Right renal cortex interstitium (tissue), 3 donors: Measurements from ENCODE around the gene DOCK11. TPM values are rescaled to one million over a fixed set of nuclear protein-coding genes. Genes with fewer than 3 reads are reported as not detected.
"Not testable (repeated sequence)": the region's sequence is repeated elsewhere in the genome, so short reads cannot be mapped to it uniquely, and the experiment has no call there.

Experiments
- DNase-seq, 3 donors: peaks; one replicate each; pipeline ENCODE4 v3.0.0-alpha.2; 2013; ENCODE audit warnings: low read depth in 3 of 3, low spot score in 2 of 3
- polyA plus RNA-seq, 3 donors: library from polyadenylated mRNA; unstranded; fragments of 120-200 nt; gene quantifications; one replicate each; pipeline ENCODE4 v1.2.1, GENCODE V29; 2013; ENCODE audit not compliant: insufficient read length in 3 of 3

DOCK11 gene
- polyA plus RNA-seq, 3 donors = 19.9 to 24.6 (median 20.9) TPM

GRCh38 chrX:118726887-118727685, 231.5 kb downstream of the DOCK11 start, which contains the start of gene IL13RA1:
IL13RA1 (plus strand) TSS chrX:118727606; CDS start chrX:118727639, 33 bp downstream.
- DNase-seq = peak in 1 of 3 donors; percentile 53

GRCh38 chrX:118727686-118728339, 232.2 kb downstream of the DOCK11 start:
- DNase-seq = no peak

DNA sequence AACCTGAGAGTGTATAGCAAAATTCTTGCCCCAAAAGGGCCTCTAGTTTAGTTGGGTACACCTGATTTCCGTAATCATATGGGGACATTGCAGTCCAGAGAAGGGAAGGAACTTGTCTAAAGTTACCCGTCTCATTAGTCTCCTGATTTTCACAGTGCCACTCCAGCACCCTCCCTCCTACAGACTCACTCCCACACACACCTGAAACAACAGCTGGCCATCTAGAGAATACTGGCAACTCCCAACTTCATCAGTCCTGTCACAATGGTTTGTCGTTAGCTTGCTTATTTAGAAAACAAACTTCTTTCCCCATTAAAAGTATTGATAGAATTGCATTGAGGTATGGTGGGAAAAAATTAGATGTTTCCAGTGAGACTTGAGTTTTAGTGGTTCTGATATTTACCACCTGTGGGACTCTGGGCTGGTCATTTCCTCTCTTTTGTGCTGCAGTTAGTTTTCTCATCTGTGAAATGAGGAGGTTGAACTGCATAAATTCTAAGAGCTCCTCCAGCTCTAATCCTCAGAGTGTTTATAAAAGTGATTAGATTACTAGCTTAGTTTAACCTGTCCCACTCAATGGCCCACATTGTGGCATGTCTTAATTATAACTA, 233.5 kb downstream of the DOCK11 start:
- no peak for DNase-seq

GRCh38 chrX:118730500-118731247, 235.1 kb downstream of the DOCK11 start:
- no peak for DNase-seq

- not testable (repeated sequence) for DNase-seq
Measured at GRCh38 chrX:118732551-118732950, 236.9 kb downstream of the DOCK11 start.

DNA sequence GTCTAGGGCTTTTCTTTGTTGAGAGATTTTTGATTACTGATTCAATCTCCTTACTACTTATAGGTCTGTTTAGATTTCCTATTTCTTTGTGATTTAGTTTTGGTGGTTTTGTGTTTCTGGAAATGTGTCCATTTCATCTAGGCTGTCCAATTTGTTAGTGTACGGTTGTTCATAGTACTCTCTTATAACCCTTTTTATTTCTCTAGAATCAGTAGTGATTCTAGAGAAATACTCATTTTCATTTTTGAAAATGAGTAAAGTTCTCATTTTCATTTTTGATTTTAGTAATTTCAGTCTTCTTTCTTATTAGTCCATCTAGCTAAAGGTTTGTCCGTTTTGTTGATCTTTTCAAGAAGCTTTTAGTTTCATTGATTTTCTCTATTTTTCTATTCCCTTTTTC, 239.3 kb downstream of the DOCK11 start:
- no peak for DNase-seq

Other genes with a start within 250 kb of the DOCK11 start
- gene WDR44, start 149.7 kb upstream of the DOCK11 start, polyA plus RNA-seq = 10 to 100 TPM; 13.5 to 14.5 (median 14.0) TPM
- 10 to 100 TPM; 60.5 to 72.0 (median 65.2) TPM for gene IL13RA1, start 231.8 kb downstream of the DOCK11 start, polyA plus RNA-seq